Dendritic cell treated with granulocyte-macrophage colony-stimulating factor and Interleukin-4, amounts not matched to agents 40 ng/mL and 50 ng/mL, for 4 days (primary cell): ENCODE measurements around the gene SWT1.
"Not testable (repeated sequence)": the region's sequence is repeated elsewhere in the genome, so short reads cannot be mapped to it uniquely, and the experiment has no call there.

Experiments used
- H3K27ac Mint-ChIP-seq: one replicate; pipeline ENCODE4 v1.8.0; 2022; ENCODE audit warnings: mild to moderate bottlenecking, mixed read lengths
- H3K27me3 Mint-ChIP-seq: one replicate; pipeline ENCODE4 v1.8.0; 2022; ENCODE audit warnings: mild to moderate bottlenecking, mixed read lengths
- H3K36me3 Mint-ChIP-seq: one replicate; pipeline ENCODE4 v1.8.0; 2022; ENCODE audit warnings: low read depth, mixed read lengths
- H3K4me1 Mint-ChIP-seq: one replicate; pipeline ENCODE4 v1.8.0; 2022; ENCODE audit warnings: low read depth, mixed read lengths
- H3K4me3 Mint-ChIP-seq: one replicate; pipeline ENCODE4 v1.8.0; 2022; ENCODE audit warnings: mild to moderate bottlenecking, moderate library complexity, mixed read lengths
- H3K9me3 Mint-ChIP-seq: one replicate; pipeline ENCODE4 v1.8.0; 2022; ENCODE audit warnings: mixed read lengths
- intact Hi-C: fragments of 100-400 bp; cut with micrococcal nuclease; formaldehyde crosslinking; loops from one replicate; pipeline ENCODE4 v1.15.0; 2022

The SWT1 gene

GRCh38 chr1:185317034-185317885 lies 160.3 kb downstream of the SWT1 start, which contains the start of gene IVNS1ABP:
Gene IVNS1ABP, minus strand, starts transcription at chr1:185317243. Its CDS starts 7,750 bp downstream, at chr1:185309493.
- peak within 1 kb of the TSS; percentile 99 for H3K4me3 Mint-ChIP-seq
- peak within 1 kb of the TSS; percentile 100 for H3K27ac Mint-ChIP-seq
- intact Hi-C loops = loop anchor here (1.0 to 5.0 kb wide), 6 partner anchors 22 to 167 kb away; partner anchors contain the start of genes SWT1 and TRMT1L
- peaks cover 11% of the 10 kb centered on the region for H3K9me3 Mint-ChIP-seq
- H3K4me1 Mint-ChIP-seq = peaks cover 34% of the 10 kb centered on the region
- no peaks in the 10 kb centered on the region for H3K27me3 Mint-ChIP-seq
- H3K36me3 Mint-ChIP-seq = peaks cover 41% of the 10 kb centered on the region

GRCh38 chr1:185317886-185318310 lies 160.9 kb downstream of the SWT1 start:
- Mint-ChIP-seq H3K9me3 (peaks cover 11% of the 10 kb centered on the region), H3K4me3 (peak overlapping the region; percentile 99), H3K27ac (peak overlapping the region; percentile 100), H3K4me1 (peaks cover 32% of the 10 kb centered on the region), H3K36me3 (peaks cover 41% of the 10 kb centered on the region), H3K27me3 (no peaks in the 10 kb centered on the region)
- intact Hi-C loops = loop anchor here (1.0 to 5.0 kb wide), 6 partner anchors 21 to 166 kb away; partner anchors contain the start of genes SWT1 and TRMT1L

- Mint-ChIP-seq H3K27ac (peak overlapping the region; percentile 100), H3K36me3 (peaks cover 41% of the 10 kb centered on the region), H3K4me3 (peak overlapping the region; percentile 99), H3K9me3 (peaks cover 11% of the 10 kb centered on the region), H3K4me1 (peaks cover 28% of the 10 kb centered on the region), H3K27me3 (no peaks in the 10 kb centered on the region)
- intact Hi-C loops = loop anchor here (5.0 kb wide), 2 partner anchors 54 to 161 kb away; partner anchors contain the start of genes SWT1 and TRMT1L
These were observed 161.6 kb downstream of the SWT1 start for GRCh38 chr1:185318431-185319138.

- intact Hi-C loops = loop anchor here (5.0 kb wide), 2 partner anchors 53 to 162 kb away; partner anchors contain the start of genes SWT1 and TRMT1L
- no peaks in the 10 kb centered on the region for H3K27me3 Mint-ChIP-seq
- no peak overlapping the region for H3K27ac Mint-ChIP-seq
- peaks cover 11% of the 10 kb centered on the region for H3K9me3 Mint-ChIP-seq
- peaks cover 23% of the 10 kb centered on the region for H3K4me1 Mint-ChIP-seq
- no peak overlapping the region for H3K4me3 Mint-ChIP-seq
- H3K36me3 Mint-ChIP-seq = peaks cover 40% of the 10 kb centered on the region
These were observed 162.1 kb downstream of the SWT1 start for GRCh38 chr1:185319139-185319475.

- H3K9me3 Mint-ChIP-seq = peaks cover 11% of the 10 kb centered on the region
- H3K27ac Mint-ChIP-seq, H3K27me3 Mint-ChIP-seq, H3K4me3 Mint-ChIP-seq, intact Hi-C loops: not testable (repeated sequence)
- H3K36me3 Mint-ChIP-seq = peaks cover 22% of the 10 kb centered on the region
- H3K4me1 Mint-ChIP-seq = peaks cover 15% of the 10 kb centered on the region
These were observed 164.1 kb downstream of the SWT1 start for GRCh38 chr1:185321104-185321503.

- peaks cover 15% of the 10 kb centered on the region for H3K4me1 Mint-ChIP-seq
- H3K36me3 Mint-ChIP-seq = peaks cover 15% of the 10 kb centered on the region
- H3K9me3 Mint-ChIP-seq = peaks cover 11% of the 10 kb centered on the region
- H3K4me3 Mint-ChIP-seq, intact Hi-C loops, H3K27me3 Mint-ChIP-seq, H3K27ac Mint-ChIP-seq: not testable (repeated sequence)
These were observed 164.8 kb downstream of the SWT1 start for GRCh38 chr1:185321653-185322221.

- Mint-ChIP-seq H3K4me1 (peaks cover 12% of the 10 kb centered on the region), H3K9me3 (peaks cover 13% of the 10 kb centered on the region), H3K27ac (no peak overlapping the region), H3K4me3 (no peak overlapping the region), H3K36me3 (peaks cover 6% of the 10 kb centered on the region), H3K27me3 (no peaks in the 10 kb centered on the region)
- intact Hi-C loops = no loop called here
These were observed 165.7 kb downstream of the SWT1 start for GRCh38 chr1:185322636-185323035.

- peaks cover 9% of the 10 kb centered on the region for H3K4me1 Mint-ChIP-seq
- no peak overlapping the region for H3K4me3 Mint-ChIP-seq
- peaks cover 6% of the 10 kb centered on the region for H3K36me3 Mint-ChIP-seq
- peaks cover 23% of the 10 kb centered on the region for H3K9me3 Mint-ChIP-seq
- intact Hi-C loops = no loop called here
- H3K27ac Mint-ChIP-seq = no peak overlapping the region
- H3K27me3 Mint-ChIP-seq = no peaks in the 10 kb centered on the region
These were observed 167.2 kb downstream of the SWT1 start for GRCh38 chr1:185324118-185324517.

- Mint-ChIP-seq H3K36me3 (peaks cover 6% of the 10 kb centered on the region), H3K4me3 (no peak overlapping the region), H3K9me3 (peaks cover 23% of the 10 kb centered on the region), H3K27ac (no peak overlapping the region), H3K4me1 (peaks cover 9% of the 10 kb centered on the region), H3K27me3 (no peaks in the 10 kb centered on the region)
- intact Hi-C loops = no loop called here
These were observed 168.4 kb downstream of the SWT1 start for GRCh38 chr1:185325413-185325812.

GRCh38 chr1:185328255-185328654 lies 171.3 kb downstream of the SWT1 start:
- H3K27me3 Mint-ChIP-seq = no peaks in the 10 kb centered on the region
- no peak overlapping the region for H3K4me3 Mint-ChIP-seq
- H3K9me3 Mint-ChIP-seq = peaks cover 12% of the 10 kb centered on the region
- H3K4me1 Mint-ChIP-seq = peaks cover 11% of the 10 kb centered on the region
- intact Hi-C loops = no loop called here
- H3K36me3 Mint-ChIP-seq = no peaks in the 10 kb centered on the region
- peak overlapping the region; percentile 1 for H3K27ac Mint-ChIP-seq

- Mint-ChIP-seq H3K36me3 (no peaks in the 10 kb centered on the region), H3K4me1 (peaks cover 38% of the 10 kb centered on the region), H3K27me3 (no peaks in the 10 kb centered on the region), H3K27ac (peak overlapping the region; percentile 13), H3K9me3 (no peaks in the 10 kb centered on the region), H3K4me3 (no peak overlapping the region)
- intact Hi-C loops = no loop called here
These were observed 177.2 kb downstream of the SWT1 start for GRCh38 chr1:185334182-185334581.

GRCh38 chr1:185337246-185337645 lies 180.3 kb downstream of the SWT1 start:
- intact Hi-C loops = loop anchor here (5.0 kb wide), 1 partner anchor 40 kb away; no protein-coding TSS in a partner anchor
- Mint-ChIP-seq H3K27ac (peak overlapping the region; percentile 99), H3K36me3 (no peaks in the 10 kb centered on the region), H3K27me3 (no peaks in the 10 kb centered on the region), H3K4me3 (peak overlapping the region; percentile 46), H3K9me3 (no peaks in the 10 kb centered on the region), H3K4me1 (peaks cover 58% of the 10 kb centered on the region)

- H3K27ac Mint-ChIP-seq = peak overlapping the region; percentile 99
- intact Hi-C loops = loop anchor here (1.0 to 5.0 kb wide), 3 partner anchors 7 to 38 kb away; partner anchors contain the start of gene IVNS1ABP
- H3K4me3 Mint-ChIP-seq = peak overlapping the region; percentile 44
- H3K27me3 Mint-ChIP-seq = no peaks in the 10 kb centered on the region
- H3K4me1 Mint-ChIP-seq = peaks cover 61% of the 10 kb centered on the region
- no peaks in the 10 kb centered on the region for H3K36me3 Mint-ChIP-seq
- no peaks in the 10 kb centered on the region for H3K9me3 Mint-ChIP-seq
These were observed 182.0 kb downstream of the SWT1 start for GRCh38 chr1:185338719-185339622.
